GM21576 (cell line): ENCODE measurements around the gene FEZF2.

Experiments used
- ATAC-seq: cut with Tn5 transposase; IDR thresholded peaks from one replicate; pipeline ENCODE4 v1.9.1; 2021; ENCODE audit warnings: mild to moderate bottlenecking, moderate library complexity; ENCODE audit not compliant: unreplicated experiment

The FEZF2 gene

DNA sequence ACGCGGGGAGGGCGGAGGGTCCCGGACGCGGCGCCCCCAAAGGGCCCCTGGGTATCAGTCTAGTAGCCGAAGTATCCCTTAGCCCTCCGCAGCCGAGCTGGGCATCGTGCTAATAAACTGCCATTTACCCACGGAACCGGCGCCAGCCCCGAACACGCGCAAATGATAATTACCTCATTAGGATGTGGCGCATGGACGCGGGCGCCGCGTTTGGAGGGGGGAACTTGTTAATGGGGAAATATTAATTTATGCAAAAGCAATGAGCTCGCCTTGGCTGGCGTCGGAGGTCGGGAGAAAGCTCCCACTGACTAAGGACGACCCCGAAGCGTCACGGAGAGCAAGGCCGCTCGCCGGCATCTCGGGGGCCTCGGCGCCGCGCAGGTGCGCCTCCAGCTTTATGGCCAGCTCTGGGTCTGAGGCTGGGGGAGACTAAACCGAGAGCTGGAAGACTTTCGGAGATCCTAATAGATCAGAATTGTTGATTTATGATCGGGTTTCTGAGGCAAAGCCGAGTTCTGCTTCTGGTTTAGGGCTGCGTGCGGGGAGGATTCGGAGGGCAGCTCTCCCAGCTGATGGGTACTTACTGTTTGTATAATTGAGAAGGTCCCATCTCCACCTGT lies 474 bp upstream of the FEZF2 start:
- no peak for ATAC-seq

DNA sequence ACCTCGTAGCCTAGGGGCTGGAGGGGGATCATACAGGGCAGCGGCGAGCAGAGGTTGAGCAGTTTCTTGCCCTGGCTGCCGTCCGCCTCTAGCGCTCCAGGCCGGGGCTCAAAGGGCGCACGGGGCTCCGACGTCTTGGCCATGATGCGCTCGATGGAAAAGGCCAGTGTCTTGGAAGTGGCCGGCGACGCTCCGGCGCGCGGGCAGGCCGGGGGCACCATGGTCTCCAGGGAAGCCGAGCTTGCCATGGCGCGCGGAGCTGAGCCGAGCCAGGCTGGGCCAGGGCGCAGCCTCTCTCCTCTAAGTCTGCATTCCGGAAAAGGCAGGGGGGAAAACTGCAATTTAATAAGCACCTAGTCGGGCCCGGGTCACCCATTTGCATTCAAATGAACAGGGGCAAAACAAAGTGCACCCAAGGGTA lies 719 bp downstream of the FEZF2 start:
- no peak for ATAC-seq

DNA sequence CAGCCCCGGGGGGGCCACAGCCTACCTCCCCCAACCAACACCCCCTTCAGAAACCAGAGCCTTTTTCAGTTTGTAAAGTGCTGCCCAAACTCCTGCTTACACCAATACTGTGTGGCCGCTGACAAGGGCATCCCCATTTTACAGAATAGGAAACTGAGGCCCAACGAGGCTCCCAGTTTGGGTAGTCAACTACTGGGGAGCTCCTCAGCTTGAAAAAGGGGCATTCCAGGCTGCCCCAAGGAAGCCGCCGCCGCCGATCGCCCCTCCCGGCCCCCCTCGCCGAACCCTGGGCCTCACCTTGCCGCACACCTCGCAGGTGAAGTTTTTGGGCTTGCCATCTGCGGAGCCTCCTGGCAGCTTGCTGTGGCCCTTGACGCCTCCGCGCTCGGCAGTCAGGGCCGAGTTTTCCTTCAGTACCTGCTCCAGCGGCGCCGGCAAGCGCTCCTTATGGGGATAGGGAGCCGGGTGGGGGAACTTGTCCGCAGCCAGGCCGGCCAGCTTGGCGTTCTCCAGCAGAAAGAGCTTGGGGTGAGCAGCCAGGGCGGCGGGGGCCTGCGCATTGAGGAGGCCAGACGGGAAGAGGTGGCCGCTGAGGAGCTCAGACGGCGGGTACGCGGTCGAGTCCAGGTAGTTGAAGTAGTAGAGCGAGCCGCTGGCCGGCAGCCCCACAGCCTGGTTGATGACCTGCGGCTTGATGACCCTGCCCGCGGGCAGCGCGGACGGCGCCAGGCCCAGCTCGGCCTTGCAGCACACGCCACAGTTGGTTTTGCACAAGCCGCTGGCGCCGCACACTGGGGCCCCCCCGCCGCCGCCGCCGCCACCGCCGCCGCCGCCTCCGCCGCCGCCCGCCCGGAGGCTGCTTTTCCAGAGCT lies 1.4 kb downstream of the FEZF2 start:
- ATAC-seq: no peak

DNA sequence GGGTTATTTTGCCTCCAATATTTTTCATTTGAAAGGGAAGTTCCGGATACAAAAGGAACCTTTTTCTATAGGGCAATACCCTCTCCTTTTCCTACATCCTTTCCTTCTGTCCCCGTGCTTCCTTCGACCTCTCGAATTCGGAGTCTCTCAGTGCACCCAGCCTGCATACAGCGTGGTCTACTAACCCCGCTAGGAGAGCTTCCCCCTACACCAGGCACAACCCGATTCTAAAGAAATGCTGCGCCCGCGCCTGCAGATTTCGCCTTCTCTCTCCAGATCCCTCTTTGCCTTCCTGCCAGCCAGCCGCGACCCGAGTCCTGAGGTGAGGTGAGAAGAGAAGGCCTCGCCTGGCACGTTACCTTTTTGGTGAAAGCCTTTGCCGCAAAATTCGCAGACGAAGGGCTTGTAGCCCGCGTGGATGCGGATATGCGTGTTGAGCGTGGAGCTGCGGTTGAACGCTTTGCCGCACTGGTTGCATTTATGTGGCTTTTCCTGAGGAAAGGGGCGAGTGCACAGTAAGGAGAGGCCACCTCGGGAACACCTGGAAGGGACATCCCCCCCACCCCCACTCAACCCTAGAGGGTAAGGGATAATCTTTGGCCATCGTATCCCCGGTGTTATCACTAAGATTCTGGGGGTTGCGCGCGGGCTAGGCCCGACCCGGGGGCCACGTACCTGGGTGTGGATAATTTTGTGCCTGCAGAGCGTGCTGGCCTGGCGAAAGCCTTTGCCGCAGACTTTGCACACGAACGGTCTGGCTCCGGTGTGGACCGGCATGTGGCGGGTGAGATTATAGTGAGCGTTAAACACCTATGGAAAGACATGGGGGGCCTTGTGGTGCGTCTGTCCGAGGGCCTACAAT lies 2.3 kb downstream of the FEZF2 start:
- no peak for ATAC-seq

DNA sequence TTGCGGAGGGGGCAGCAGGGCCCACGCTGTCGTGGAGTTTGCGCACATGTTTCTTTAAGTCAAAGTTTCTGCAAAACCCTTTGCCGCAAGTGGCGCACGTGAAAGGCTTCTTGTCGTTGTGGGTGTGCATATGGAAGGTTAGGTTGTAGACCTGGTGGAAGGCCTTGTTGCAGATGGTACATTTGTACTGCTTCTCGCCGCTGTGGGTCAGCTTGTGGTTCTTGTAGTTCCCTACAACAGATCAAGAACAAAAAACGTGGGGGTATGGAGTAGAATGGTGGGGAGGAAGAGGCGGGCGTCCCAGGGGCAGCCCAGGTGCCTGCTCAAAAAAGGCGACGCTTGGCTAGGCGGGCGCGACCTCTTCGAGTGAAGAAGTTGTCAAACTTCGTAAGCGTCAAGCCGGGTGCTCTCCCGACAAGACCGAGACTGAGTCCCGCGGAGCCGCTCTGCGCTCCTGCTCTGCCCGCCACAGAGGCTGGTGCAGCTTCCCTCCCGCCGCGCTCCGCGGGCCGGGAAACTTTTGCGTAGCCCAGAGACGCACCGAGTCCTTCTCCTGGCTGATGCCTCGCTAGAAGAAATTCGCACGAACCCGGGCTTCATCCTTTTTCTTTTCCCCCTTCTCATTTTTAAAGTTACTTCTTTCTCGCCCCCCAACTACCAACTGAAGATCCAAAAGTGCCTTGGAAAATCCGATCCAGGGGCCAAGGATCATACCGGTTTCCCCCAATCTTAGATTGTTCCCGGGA lies 3.1 kb downstream of the FEZF2 start:
- no peak for ATAC-seq

DNA sequence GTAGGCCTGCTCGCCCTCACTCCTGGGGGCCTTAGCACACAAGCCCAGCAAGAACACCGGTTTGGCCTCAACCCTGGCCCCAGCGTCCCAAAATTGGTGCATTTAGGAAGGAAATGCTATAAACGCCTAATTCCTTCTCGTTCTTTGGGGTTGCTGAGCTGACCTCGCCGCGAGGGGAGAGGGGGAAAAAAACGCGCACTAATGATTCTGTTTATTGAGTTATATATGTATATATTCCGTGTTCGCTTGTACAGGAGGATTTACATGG lies 3.9 kb downstream of the FEZF2 start:
- no peak for ATAC-seq

DNA sequence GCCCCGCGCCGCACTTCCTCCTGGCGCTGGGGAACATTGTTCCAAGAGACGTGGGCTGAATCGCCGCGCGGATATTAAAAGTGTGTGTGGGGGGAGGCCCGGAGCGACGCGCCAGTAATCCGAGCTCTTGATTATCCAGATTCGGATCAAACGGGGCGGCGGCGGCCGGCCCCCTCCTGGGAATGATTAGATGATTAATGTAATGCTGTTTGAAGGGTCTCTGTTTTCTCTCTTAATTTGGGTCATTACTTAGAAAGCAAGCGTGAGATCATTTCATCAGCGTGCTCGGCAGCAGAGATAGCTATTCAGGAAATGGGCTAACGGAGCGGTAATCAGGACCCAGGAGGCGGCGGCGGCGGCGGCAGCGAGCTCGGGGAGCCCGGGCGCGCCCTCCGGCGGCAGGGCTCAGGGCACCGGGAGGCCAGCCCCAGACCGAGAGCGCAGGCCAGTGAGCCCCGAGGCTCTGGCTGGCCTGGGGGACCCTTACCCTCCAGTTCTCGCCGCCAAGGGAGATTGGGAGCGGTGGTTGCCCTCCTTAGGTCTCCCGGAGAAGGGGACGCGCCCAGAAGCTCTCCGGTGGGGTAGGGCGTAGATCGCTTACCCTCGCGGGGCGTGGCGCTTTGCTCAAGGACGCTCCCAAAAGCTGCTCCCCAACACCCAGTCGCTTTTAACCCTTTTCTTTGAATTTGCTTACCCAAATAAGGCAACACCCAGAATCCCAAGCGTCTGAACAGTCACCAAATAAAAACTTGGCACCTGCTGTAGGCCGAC lies 4.5 kb downstream of the FEZF2 start:
- no peak for ATAC-seq

DNA sequence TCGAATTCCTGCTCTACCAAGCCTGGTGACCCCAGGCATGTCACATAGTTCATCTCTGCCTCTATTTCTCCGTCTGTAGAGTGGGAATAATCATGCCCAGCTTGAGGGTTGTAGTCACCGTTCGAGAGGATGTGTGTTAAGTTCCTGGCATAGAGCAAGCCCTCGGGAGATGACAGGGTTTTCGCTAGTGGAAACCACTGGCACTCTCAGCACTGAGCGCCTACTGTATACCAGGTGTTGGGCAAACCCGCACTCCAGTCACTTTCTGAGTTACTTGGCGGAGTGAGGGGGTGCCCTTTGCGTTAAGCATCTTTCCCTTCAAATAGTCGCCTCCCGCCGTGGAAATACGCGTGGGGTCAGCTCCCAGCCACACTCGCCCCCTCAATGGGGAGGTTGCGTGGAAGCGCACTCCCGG lies 5.1 kb downstream of the FEZF2 start:
- no peak for ATAC-seq

DNA sequence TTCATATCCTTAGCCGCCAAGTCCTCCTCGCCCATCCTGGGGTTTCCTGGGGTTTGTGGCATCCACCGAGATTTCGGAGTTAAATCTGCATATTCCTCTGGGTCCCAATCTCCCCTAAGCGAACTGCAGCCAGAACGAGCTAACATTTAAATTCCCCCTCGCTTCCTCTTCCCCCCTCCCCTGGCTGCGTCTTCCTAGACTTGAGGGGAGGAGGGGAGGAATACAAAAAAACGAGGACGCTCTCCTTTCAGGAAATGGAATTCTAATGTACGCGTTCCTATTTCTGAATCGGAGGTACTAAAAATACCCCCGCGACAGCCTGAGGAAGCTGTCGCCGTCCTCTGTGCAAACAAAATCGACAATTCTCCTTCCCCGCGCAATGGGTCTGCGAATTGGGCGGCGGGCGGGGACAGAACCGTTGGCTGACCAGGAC lies 5.6 kb downstream of the FEZF2 start:
- ATAC-seq: no peak

DNA sequence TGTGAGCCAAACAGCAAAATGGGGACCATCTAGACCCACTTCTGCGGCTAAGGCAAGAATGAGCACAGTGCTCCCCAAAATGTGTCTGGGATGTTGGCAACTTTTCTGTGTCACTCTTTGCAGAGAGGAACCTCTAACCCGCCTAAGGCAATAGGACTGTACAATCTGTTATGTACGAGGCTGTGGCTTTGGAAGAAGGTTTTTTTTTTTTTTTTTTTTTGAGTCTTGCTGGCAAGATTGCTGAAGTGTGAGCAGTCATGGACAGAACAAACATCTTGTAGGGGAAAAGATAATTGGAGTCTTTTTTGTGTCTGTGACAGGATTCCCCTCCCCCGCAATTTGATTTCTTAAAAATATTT lies 7.2 kb downstream of the FEZF2 start:
- no peak for ATAC-seq

DNA sequence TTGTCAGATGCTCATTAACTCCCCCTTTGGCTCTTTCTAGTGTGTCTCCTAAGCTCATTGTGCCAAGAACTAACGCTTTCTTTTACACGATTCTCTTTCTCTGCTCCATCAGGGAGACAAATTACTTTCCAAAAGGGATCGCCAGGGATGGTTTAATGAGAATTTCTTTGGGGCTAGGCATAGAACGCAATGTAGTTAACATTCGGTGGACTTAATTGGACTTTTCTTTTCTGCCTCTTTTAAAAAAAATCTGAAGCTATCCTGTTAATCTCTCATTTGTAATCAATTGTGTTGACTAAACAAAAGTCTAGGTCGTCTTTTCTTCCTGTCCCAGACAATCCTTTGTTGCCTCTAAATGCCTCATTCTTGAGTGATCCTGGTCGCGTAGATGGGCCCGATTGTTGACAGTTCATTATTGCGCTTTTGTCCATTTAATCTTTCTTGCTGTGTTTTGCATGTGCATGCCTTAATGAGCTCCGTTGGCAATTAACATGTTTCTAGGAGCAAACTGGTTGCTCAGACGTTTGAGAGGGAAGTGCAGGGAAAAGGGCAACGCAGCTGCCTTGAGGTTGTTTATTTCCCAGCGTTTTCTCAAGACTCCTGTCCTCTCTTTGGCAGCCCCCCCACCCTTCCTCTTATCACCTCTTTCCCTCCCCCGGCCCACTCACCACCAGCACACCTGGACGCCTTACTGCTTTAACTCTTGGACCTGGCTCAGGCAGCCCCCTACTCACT lies 7.8 kb downstream of the FEZF2 start:
- no peak for ATAC-seq

DNA sequence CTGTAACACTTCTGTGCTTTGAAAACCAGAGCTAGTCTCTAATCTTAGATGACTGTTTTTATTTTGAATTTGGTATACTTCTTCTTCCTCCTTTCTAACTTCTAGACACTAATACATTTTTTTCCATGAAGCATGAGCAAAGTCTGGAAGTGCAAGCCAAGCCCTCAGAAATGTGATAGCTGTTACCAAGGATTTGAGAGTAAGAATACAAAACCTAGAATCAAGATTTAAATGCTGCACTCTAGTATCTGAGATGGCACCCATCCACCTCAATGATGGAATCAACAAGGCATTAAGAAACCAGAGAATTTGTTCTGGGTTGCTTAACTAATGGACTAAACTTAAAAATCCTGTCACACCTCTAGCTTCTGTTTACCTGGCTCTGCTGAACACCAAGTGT lies 9.2 kb downstream of the FEZF2 start:
- ATAC-seq: no peak

DNA sequence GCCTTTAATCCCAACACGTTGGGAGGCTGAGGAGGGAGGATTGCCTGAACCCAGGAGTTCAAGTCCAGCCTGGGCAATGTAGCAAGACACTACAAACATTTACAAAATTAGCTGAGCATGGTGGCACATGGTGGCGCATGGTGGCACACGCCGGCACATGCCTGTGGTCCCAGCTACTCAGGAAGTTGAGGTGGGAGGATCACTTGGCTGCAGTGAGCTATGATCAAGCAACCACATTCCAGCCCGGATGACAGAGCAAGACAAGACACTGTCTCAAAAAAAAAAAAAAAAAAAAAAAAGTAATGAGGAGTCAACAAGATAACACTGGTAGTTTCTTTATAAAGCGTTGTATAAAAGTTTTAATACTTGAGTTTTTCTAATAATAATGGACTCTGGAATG lies 10.1 kb downstream of the FEZF2 start:
- ATAC-seq: no peak

DNA sequence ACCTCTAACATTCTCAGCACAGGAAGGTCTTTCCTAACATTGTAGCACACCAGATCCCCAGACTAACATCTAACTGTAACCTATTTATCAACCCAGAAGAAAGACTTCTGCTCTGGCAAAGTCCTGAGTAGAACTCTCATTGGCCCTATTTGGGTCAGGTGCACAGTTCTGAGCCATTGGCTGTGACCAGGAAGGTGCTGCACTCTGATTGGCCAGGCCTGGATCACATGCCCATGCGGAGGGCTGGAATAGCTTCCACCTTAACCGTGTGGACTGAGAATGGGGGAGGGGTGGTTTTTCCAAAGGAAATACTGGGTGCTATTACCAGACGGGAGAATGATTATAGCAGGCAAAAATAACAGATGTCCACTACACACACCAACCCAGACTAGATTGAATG lies 11.5 kb downstream of the FEZF2 start:
- ATAC-seq: no peak

DNA sequence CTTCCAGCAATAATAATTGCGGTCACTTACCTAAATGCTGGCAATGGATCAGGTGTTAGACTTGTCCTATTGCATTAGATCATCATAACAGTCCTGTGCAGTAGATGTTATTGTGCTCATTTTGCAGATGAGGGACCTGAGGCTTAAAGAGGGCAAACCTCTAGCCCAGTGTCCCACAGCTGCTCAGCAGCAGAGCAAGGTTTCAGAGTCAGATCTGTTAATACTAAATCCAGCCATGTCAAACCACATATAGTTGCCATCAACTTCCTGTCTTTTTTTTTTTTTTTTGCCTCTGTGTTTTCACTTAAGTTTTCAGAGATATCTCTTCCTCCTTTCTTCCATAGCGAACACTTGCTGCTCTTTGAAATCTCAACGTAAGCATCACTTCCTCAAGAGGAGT lies 12.1 kb downstream of the FEZF2 start:
- ATAC-seq: no peak

DNA sequence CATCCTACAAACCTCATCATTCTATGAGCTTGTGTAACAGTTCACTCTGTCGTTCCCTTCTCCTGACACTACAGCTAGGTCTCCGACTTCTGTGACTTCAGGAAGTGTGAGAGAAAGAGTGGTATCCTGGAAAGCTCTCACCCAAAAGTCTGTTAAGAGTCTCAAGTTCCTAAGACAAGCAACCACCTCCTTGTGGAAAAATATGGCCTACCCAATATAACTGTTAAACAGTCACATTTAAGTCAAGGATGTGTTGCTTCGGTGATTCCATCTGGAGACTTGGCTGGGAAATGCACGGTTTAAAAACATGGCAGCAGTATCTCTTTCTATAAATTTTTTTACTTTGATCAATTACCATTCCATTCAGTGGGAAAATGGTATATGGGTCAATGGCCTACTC lies 13.8 kb downstream of the FEZF2 start:
- ATAC-seq: no peak

DNA sequence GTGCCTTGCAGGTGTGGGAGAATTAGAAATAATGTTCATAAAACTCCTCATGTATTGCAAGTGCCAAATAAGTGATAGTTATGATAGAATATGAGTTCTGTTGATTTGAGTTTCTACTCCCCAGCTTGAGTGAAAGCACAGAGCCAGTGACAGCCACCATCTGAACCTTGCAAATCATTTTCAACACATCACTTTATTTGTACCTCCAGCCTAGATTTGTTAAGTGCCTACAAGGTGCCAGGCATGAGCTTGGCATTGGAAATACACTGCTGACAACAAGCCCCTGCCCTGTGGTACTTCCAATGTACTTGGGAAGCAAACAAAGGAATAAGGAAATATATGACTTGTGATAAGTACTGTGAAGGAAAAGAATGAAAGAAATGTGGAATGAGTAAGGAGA lies 17.0 kb downstream of the FEZF2 start:
- ATAC-seq: no peak

DNA sequence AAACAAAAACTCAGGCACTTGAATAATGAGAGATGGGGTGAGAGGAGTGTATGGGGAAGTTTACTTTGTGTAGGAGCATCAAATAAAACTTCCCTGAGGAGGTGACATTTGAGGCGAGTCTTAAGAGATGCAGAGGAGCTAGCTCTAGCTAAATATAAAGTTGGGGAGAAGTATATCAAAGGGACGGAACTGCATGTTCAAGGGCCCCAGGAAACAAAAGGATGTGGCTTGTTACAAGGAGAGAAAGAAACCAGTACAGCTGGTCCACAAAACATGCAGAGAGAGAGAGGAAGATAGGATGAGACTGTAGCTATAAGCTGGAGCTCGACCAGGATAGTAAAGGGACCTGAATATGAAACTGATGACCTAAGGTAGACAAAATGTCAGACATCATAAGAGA lies 17.6 kb downstream of the FEZF2 start:
- ATAC-seq: no peak

DNA sequence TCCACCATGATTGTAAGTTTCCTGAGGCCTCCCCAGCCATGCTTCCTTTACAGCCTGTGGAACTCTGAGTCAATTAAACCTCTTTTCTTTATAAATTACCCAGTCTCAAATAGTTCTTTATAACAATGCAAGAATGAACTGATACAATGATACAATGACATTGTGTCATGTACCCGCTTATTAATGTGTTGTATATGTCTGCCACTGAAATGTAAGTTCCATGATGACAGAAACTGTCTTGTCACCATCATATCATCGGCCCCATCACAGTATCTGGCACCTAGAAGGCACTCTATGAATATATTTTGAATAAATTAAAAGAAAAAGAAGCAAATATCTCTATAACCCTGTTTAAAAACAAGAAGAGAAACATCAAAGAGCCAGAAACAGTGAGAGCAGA lies 29.6 kb downstream of the FEZF2 start:
- no peak for ATAC-seq

DNA sequence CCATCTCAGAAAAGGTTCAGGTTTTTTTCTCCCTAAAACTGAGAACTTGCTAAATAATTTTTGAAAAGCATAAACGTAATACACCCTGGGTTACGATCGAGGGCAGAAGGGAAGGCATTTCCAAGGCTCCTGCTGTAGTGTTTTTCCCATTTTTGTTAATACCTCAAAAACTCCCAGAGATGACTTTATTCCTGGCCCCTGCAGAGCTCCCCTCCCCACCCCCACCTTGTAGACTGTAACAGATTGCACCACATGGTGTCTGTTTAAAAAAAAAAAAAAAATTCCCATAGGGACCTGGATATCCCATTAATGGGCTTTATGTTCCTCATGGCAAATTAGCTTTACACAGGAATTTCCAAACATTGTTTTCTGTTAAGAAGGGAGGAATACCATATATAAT lies 38.2 kb downstream of the FEZF2 start:
- no peak for ATAC-seq
